GM12874 (cell line): Measurements from ENCODE around the gene GNL1.

ENCODE experiments used
- CTCF ChIP-seq: IDR thresholded peaks from 2 replicates; pipeline ENCODE4 v1.5.1; 2011; ENCODE audit warnings: low read depth, mild to moderate bottlenecking, control low read depth, low read length, moderate library complexity; ENCODE audit not compliant: insufficient read depth

GNL1 gene

GRCh38 chr6:30568245-30568644 is 12.0 kb upstream of the GNL1 start:
- TF ChIP-seq CTCF, result no peak

GRCh38 chr6:30565772-30566171 is 9.5 kb upstream of the GNL1 start:
- no peak for TF ChIP-seq CTCF

- no peak for TF ChIP-seq CTCF
These were observed 7.8 kb upstream of the GNL1 start for GRCh38 chr6:30564114-30564513.

- TF ChIP-seq CTCF, result no peak
These were observed 6.5 kb upstream of the GNL1 start for GRCh38 chr6:30562470-30563425.

GRCh38 chr6:30560930-30561329 is 4.6 kb upstream of the GNL1 start:
- no peak for TF ChIP-seq CTCF

GRCh38 chr6:30557683-30557981 is 1.3 kb upstream of the GNL1 start:
- TF ChIP-seq CTCF, result no peak

GRCh38 chr6:30556906-30557682 is 805 bp upstream of the GNL1 start, which contains the start of gene PRR3:
Gene PRR3, plus strand, starts transcription at chr6:30557295. Its CDS starts 50 bp downstream, at chr6:30557345.
- TF ChIP-seq CTCF, result no peak
